ENCODE data around the gene AMY2B.

DNA sequence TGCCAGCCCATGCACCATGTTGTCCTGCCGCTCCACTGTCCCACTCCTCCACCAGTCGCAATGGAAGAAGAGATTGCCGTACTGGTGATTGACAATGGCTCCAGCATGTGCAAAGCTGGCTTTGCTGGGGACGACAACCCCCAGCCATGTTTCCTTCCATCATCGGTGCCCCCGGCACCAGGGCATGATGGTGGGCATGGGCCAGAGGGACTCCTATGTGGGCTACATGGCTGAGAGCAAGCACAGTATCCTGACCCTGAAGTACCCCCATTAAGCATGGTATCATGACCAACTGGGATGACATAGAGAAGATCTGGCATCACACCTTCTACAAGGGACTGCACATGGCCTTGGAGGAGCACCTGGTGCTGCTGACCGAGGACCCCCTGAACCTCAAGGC lies 1.9 kb upstream of the AMY2B start:
- TF ChIP-seq, protein P1, sequence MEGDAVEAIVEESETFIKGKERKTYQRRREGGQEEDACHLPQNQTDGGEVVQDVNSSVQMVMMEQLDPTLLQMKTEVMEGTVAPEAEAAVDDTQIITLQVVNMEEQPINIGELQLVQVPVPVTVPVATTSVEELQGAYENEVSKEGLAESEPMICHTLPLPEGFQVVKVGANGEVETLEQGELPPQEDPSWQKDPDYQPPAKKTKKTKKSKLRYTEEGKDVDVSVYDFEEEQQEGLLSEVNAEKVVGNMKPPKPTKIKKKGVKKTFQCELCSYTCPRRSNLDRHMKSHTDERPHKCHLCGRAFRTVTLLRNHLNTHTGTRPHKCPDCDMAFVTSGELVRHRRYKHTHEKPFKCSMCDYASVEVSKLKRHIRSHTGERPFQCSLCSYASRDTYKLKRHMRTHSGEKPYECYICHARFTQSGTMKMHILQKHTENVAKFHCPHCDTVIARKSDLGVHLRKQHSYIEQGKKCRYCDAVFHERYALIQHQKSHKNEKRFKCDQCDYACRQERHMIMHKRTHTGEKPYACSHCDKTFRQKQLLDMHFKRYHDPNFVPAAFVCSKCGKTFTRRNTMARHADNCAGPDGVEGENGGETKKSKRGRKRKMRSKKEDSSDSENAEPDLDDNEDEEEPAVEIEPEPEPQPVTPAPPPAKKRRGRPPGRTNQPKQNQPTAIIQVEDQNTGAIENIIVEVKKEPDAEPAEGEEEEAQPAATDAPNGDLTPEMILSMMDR (IDR thresholded peaks at IDR 0.05), result no peak
- TF ChIP-seq POLR2AphosphoS5 (IDR thresholded peaks at IDR 0.05), result no peak
- TF ChIP-seq POLR2A (IDR thresholded peaks at IDR 0.05), result no peak
- no peak for TF ChIP-seq EP300 (IDR thresholded peaks at IDR 0.05)
